Measurements from ENCODE around the gene PTPN1. TPM values are rescaled to one million over a fixed set of nuclear protein-coding genes. Genes with fewer than 3 reads are reported as not detected.

The PTPN1 gene
- total and polyA plus RNA-seq, 2 of the 13 experiments (the other 11 are each of a cell fraction or from before 2014, with no cell fraction given) = 17.7 to 37.2 TPM

DNA sequence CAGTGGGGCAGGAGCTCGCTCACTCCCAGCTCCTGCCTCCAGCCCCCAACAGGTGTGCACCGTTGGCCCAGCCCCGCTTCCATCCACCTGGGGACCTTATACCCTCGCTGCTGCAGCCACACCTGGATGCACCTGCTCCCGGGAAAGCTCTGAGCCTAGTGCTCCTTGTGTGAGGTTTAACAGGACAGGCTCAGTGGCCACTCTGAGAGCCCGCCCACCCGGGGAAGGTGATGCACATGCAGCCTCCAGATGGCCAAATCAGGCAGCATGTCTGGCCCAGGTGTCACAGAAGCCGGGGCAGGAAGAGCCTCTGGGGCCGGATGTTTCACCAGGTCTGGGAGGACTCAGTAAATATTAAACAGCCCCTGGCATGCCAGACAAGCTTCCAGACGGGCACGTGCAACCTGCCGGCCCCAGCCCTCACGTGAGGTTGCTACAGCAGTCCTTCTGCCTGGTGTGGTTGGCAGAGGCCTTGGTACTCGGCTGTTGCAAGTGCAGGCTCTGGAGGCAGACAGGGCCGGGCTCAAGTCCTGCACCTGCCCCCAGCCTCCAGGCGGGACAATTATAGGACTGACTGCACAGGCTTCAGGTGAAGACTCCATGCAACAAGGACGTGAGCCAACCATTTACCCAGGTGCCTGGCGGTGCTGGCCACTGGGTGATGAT is 114.3 kb downstream of the PTPN1 start (continued):
- TF ChIP-seq KDM2A (CRISPR knock-in tag; IDR thresholded peaks at IDR 0.05; ENCODE audit: borderline replicate concordance, low read depth) (peak; percentile 32; the same call in 1 of the 2 replicates), U2AF1 (optimal IDR thresholded peaks at IDR 0.05; ENCODE audit: low read depth, low read length) (no peak), SOX5 (CRISPR knock-in tag; IDR thresholded peaks at IDR 0.05; ENCODE audit: borderline replicate concordance) (peak; percentile 85; the same call in 1 of the 2 replicates), NFKB2 (CRISPR knock-in tag; IDR thresholded peaks at IDR 0.05; ENCODE audit: borderline replicate concordance) (peak; percentile 62; the same call in 1 of the 2 replicates), ZNF772 (CRISPR knock-in tag; IDR thresholded peaks at IDR 0.05) (no peak), ZC3H13 (CRISPR knock-in tag; IDR thresholded peaks at IDR 0.05) (0 out of 2 replicates have a peak, but pooled peaks have one; percentile 54), HDAC1 (CRISPR knock-in tag; IDR thresholded peaks at IDR 0.05) (peak; percentile 60; the same call in 1 of the 2 replicates), EEA1 (CRISPR knock-in tag; IDR thresholded peaks at IDR 0.05; ENCODE audit: borderline replicate concordance) (no peak), ZNF724P (CRISPR knock-in tag; IDR thresholded peaks at IDR 0.05; ENCODE audit: borderline replicate concordance) (0 out of 2 replicates have a peak, but pooled peaks have one; percentile 47), EP300 (IDR thresholded peaks at IDR 0.05; ENCODE audit: low read depth in 2 of 2, low read length in 2 of 2) (no peak), EP300 (CRISPR knock-in tag; IDR thresholded peaks at IDR 0.05; ENCODE audit: borderline replicate concordance) (0 out of 2 replicates have a peak, but pooled peaks have one; percentile 46), ZSCAN30 (CRISPR knock-in tag; IDR thresholded peaks at IDR 0.05) (no peak), ZNF101 (CRISPR knock-in tag; IDR thresholded peaks at IDR 0.05; ENCODE audit: borderline replicate concordance, low read depth) (no peak), ZNF776 (CRISPR knock-in tag; IDR thresholded peaks at IDR 0.05) (peak; percentile 69; the same call in 1 of the 2 replicates), AGO1 (IDR thresholded peaks at IDR 0.05; ENCODE audit: low read depth, low read length, poor library complexity, severe bottlenecking) (no peak), PRPF4 (IDR thresholded peaks at IDR 0.05; ENCODE audit: low read depth, low read length, poor library complexity, severe bottlenecking) (no peak), HOXA9 (CRISPR knock-in tag; IDR thresholded peaks at IDR 0.05; ENCODE audit: borderline replicate concordance) (peak; percentile 82; the same call in 1 of the 2 replicates), MYC (CRISPR knock-in tag; IDR thresholded peaks at IDR 0.05; ENCODE audit: borderline replicate concordance) (peak; percentile 82; the same call in 1 of the 2 replicates), ZNF558 (CRISPR knock-in tag; IDR thresholded peaks at IDR 0.05; ENCODE audit: borderline replicate concordance) (peak; percentile 63; the same call in 1 of the 2 replicates), MTF1 (CRISPR knock-in tag; IDR thresholded peaks at IDR 0.05) (no peak), YY1 (IDR thresholded peaks at IDR 0.05; ENCODE audit: insufficient read depth, insufficient replicate concordance, low read depth, low read length) (no peak)
- TF ChIP-seq, protein P1, sequence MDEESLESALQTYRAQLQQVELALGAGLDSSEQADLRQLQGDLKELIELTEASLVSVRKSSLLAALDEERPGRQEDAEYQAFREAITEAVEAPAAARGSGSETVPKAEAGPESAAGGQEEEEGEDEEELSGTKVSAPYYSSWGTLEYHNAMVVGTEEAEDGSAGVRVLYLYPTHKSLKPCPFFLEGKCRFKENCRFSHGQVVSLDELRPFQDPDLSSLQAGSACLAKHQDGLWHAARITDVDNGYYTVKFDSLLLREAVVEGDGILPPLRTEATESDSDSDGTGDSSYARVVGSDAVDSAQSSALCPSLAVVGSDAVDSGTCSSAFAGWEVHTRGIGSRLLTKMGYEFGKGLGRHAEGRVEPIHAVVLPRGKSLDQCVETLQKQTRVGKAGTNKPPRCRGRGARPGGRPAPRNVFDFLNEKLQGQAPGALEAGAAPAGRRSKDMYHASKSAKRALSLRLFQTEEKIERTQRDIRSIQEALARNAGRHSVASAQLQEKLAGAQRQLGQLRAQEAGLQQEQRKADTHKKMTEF (CRISPR knock-in tag; IDR thresholded peaks at IDR 0.05) = peak; percentile 68
- TF ChIP-seq, protein P2, sequence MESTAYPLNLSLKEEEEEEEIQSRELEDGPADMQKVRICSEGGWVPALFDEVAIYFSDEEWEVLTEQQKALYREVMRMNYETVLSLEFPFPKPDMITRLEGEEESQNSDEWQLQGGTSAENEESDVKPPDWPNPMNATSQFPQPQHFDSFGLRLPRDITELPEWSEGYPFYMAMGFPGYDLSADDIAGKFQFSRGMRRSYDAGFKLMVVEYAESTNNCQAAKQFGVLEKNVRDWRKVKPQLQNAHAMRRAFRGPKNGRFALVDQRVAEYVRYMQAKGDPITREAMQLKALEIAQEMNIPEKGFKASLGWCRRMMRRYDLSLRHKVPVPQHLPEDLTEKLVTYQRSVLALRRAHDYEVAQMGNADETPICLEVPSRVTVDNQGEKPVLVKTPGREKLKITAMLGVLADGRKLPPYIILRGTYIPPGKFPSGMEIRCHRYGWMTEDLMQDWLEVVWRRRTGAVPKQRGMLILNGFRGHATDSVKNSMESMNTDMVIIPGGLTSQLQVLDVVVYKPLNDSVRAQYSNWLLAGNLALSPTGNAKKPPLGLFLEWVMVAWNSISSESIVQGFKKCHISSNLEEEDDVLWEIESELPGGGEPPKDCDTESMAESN (CRISPR knock-in tag; conservative IDR thresholded peaks at IDR 0.05) = 0 out of 2 replicates have a peak, but pooled peaks have one; percentile 44
- TF ChIP-seq, protein P3, sequence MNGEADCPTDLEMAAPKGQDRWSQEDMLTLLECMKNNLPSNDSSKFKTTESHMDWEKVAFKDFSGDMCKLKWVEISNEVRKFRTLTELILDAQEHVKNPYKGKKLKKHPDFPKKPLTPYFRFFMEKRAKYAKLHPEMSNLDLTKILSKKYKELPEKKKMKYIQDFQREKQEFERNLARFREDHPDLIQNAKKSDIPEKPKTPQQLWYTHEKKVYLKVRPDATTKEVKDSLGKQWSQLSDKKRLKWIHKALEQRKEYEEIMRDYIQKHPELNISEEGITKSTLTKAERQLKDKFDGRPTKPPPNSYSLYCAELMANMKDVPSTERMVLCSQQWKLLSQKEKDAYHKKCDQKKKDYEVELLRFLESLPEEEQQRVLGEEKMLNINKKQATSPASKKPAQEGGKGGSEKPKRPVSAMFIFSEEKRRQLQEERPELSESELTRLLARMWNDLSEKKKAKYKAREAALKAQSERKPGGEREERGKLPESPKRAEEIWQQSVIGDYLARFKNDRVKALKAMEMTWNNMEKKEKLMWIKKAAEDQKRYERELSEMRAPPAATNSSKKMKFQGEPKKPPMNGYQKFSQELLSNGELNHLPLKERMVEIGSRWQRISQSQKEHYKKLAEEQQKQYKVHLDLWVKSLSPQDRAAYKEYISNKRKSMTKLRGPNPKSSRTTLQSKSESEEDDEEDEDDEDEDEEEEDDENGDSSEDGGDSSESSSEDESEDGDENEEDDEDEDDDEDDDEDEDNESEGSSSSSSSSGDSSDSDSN (CRISPR knock-in tag; IDR thresholded peaks at IDR 0.05) = peak; percentile 52
